WI38 (cell line): ENCODE results near the gene YIPF7.

ENCODE experiments used
- H3K4me3 ChIP-seq: 2 replicates; pipeline ENCODE4 v1.5.1; 2011; ENCODE audit warnings: low read depth, mild to moderate bottlenecking, control low read depth, low read length
- CTCF ChIP-seq: IDR thresholded peaks from 2 replicates; pipeline ENCODE4 v1.5.1; 2012; ENCODE audit warnings: low read depth, mild to moderate bottlenecking, control low read depth, low read length

The YIPF7 gene

GRCh38 chr4:44651425-44651824, at the start of gene YIPF7:
TSS of gene YIPF7 (minus strand) at chr4:44651625. CDS start at chr4:44650100, 1,525 bp downstream.
- TF ChIP-seq CTCF, result no peak
- no peak within 1 kb of the TSS for H3K4me3 ChIP-seq

- TF ChIP-seq CTCF, result no peak
- no peak overlapping the region for H3K4me3 ChIP-seq
Measured at GRCh38 chr4:44701037-44701436, 49.6 kb upstream of the YIPF7 start.

- TF ChIP-seq CTCF, result no peak
Measured at GRCh38 chr4:44700427-44700826, 49.0 kb upstream of the YIPF7 start.

GRCh38 chr4:44684648-44685047, 33.2 kb upstream of the YIPF7 start:
- no peak overlapping the region for H3K4me3 ChIP-seq
- TF ChIP-seq CTCF, result no peak

More at GRCh38 chr4:44700427-44700826, 49.0 kb upstream of the YIPF7 start:
- no peak overlapping the region for H3K4me3 ChIP-seq

- no peak for TF ChIP-seq CTCF
- peak overlapping the region; percentile 97 for H3K4me3 ChIP-seq
Measured at GRCh38 chr4:44679060-44679459, 27.6 kb upstream of the YIPF7 start.

- TF ChIP-seq CTCF, result no peak
- peak within 1 kb of the TSS; percentile 97 for H3K4me3 ChIP-seq
Measured at GRCh38 chr4:44678094-44679041, 26.9 kb upstream of the YIPF7 start, which contains the start of gene GUF1. TSS of gene GUF1 (plus strand) at chr4:44678420. CDS start at chr4:44678623, 203 bp downstream.

- H3K4me3 ChIP-seq, result no peak overlapping the region
- TF ChIP-seq CTCF, result no peak
Measured at GRCh38 chr4:44675366-44675765, 23.9 kb upstream of the YIPF7 start.
